ENCODE data around the gene ORAI3.

ORAI3 gene

GRCh38 chr16:30992931-30993816 lies 44.3 kb downstream of the ORAI3 start:
- peak overlapping the region; percentile 70 for H3K27ac Mint-ChIP-seq

GRCh38 chr16:30995927-30996323 lies 47.1 kb downstream of the ORAI3 start:
- H3K4me1 Mint-ChIP-seq = peaks cover 13 to 15% of the 10 kb centered on the region in 2 donors
- H3K4me3 Mint-ChIP-seq = peak overlapping the region; percentile 87 to 93
- H3K36me3 Mint-ChIP-seq = no peaks in the 10 kb centered on the region
- no peaks in the 10 kb centered on the region for H3K9me3 Mint-ChIP-seq
- DNase-seq = no peak
- no peaks in the 10 kb centered on the region for H3K27me3 Mint-ChIP-seq
- no peak for ATAC-seq (replicated peaks)
- H3K27ac Mint-ChIP-seq = peak overlapping the region; percentile 87

More at GRCh38 chr16:30992931-30993816, 44.3 kb downstream of the ORAI3 start:
- Mint-ChIP-seq H3K27me3 (no peaks in the 10 kb centered on the region), H3K4me3 (no peak overlapping the region), H3K9me3 (no peaks in the 10 kb centered on the region), H3K4me1 (peaks cover 15 to 16% of the 10 kb centered on the region in 2 donors), H3K36me3 (peaks cover 3 to 6% of the 10 kb centered on the region in 2 donors)
- DNase-seq (no peak), ATAC-seq (replicated peaks) (no peak)

- ATAC-seq (replicated peaks) (peak in 1 of 2 donors; percentile 1), DNase-seq (no peak)
- Mint-ChIP-seq H3K9me3 (no peaks in the 10 kb centered on the region), H3K4me3 (peak overlapping the region; percentile 87 to 93), H3K27me3 (peaks cover 0 to 3% of the 10 kb centered on the region in 2 donors), H3K27ac (peak overlapping the region; percentile 87), H3K4me1 (peaks cover 13 to 15% of the 10 kb centered on the region in 2 donors), H3K36me3 (no peaks in the 10 kb centered on the region)
Measured at GRCh38 chr16:30996324-30996984, 47.6 kb downstream of the ORAI3 start.

GRCh38 chr16:30996985-30997724 lies 48.3 kb downstream of the ORAI3 start:
- peak; percentile 94 to 97 for ATAC-seq (replicated peaks)
- Mint-ChIP-seq H3K4me1 (peaks cover 13 to 15% of the 10 kb centered on the region in 2 donors), H3K27ac (peak overlapping the region; percentile 42)

GRCh38 chr16:30997725-30998711 lies 49.1 kb downstream of the ORAI3 start:
- no peaks in the 10 kb centered on the region for H3K36me3 Mint-ChIP-seq
- H3K27me3 Mint-ChIP-seq = peaks cover 5 to 12% of the 10 kb centered on the region in 2 donors
- H3K4me1 Mint-ChIP-seq = peaks cover 11 to 15% of the 10 kb centered on the region in 2 donors
- DNase-seq (no peak), ATAC-seq (replicated peaks) (no peak)
- H3K9me3 Mint-ChIP-seq = no peaks in the 10 kb centered on the region
- no peak overlapping the region for H3K27ac Mint-ChIP-seq
- peak overlapping the region; percentile 87 to 93 for H3K4me3 Mint-ChIP-seq

More at GRCh38 chr16:30996985-30997724, 48.3 kb downstream of the ORAI3 start:
- peak; percentile 56 for DNase-seq
- Mint-ChIP-seq H3K9me3 (no peaks in the 10 kb centered on the region), H3K27me3 (peaks cover 3 to 10% of the 10 kb centered on the region in 2 donors), H3K4me3 (peak overlapping the region; percentile 87 to 93), H3K36me3 (no peaks in the 10 kb centered on the region)

GRCh38 chr16:30998852-30999761 lies 50.2 kb downstream of the ORAI3 start:
- Mint-ChIP-seq H3K36me3 (no peaks in the 10 kb centered on the region), H3K9me3 (no peaks in the 10 kb centered on the region), H3K4me1 (peaks cover 10 to 15% of the 10 kb centered on the region in 2 donors), H3K27ac (no peak overlapping the region), H3K27me3 (peaks cover 5 to 18% of the 10 kb centered on the region in 2 donors), H3K4me3 (no peak overlapping the region)
- no peak for ATAC-seq (replicated peaks)
- DNase-seq = no peak

GRCh38 chr16:31000671-31001382 lies 52.0 kb downstream of the ORAI3 start:
- Mint-ChIP-seq H3K4me3 (no peak overlapping the region), H3K4me1 (peaks cover 7 to 15% of the 10 kb centered on the region in 2 donors), H3K36me3 (no peaks in the 10 kb centered on the region), H3K27ac (no peak overlapping the region), H3K9me3 (no peaks in the 10 kb centered on the region), H3K27me3 (peaks cover 5 to 22% of the 10 kb centered on the region in 2 donors)
- ATAC-seq (replicated peaks) (no peak), DNase-seq (no peak)

GRCh38 chr16:31001507-31002249 lies 52.8 kb downstream of the ORAI3 start:
- ATAC-seq (replicated peaks) (no peak), DNase-seq (no peak)
- peak overlapping the region in 1 of 2 donors; percentile 19 for H3K4me3 Mint-ChIP-seq
- peaks cover 10 to 30% of the 10 kb centered on the region in 2 donors for H3K27me3 Mint-ChIP-seq
- peaks cover 3 to 9% of the 10 kb centered on the region in 2 donors for H3K4me1 Mint-ChIP-seq
- H3K27ac Mint-ChIP-seq = no peak overlapping the region
- H3K9me3 Mint-ChIP-seq = no peaks in the 10 kb centered on the region
- no peaks in the 10 kb centered on the region for H3K36me3 Mint-ChIP-seq

GRCh38 chr16:31002250-31002700 lies 53.4 kb downstream of the ORAI3 start:
- H3K4me3 Mint-ChIP-seq = peak overlapping the region in 1 of 2 donors; percentile 19
- H3K27me3 Mint-ChIP-seq = peaks cover 10 to 33% of the 10 kb centered on the region in 2 donors
- ATAC-seq (replicated peaks) (no peak), DNase-seq (no peak)
- no peaks in the 10 kb centered on the region for H3K9me3 Mint-ChIP-seq
- H3K4me1 Mint-ChIP-seq = peaks cover 3 to 4% of the 10 kb centered on the region in 2 donors
- H3K27ac Mint-ChIP-seq = no peak overlapping the region
- no peaks in the 10 kb centered on the region for H3K36me3 Mint-ChIP-seq

GRCh38 chr16:31002862-31003341 lies 54.0 kb downstream of the ORAI3 start:
- no peaks in the 10 kb centered on the region for H3K4me1 Mint-ChIP-seq
- no peaks in the 10 kb centered on the region for H3K9me3 Mint-ChIP-seq
- peaks cover 10 to 37% of the 10 kb centered on the region in 2 donors for H3K27me3 Mint-ChIP-seq
- DNase-seq (no peak), ATAC-seq (replicated peaks) (no peak)
- H3K4me3 Mint-ChIP-seq = no peak overlapping the region
- peak overlapping the region; percentile 4 for H3K27ac Mint-ChIP-seq
- H3K36me3 Mint-ChIP-seq = no peaks in the 10 kb centered on the region

GRCh38 chr16:31003744-31004143 lies 54.9 kb downstream of the ORAI3 start:
- no peaks in the 10 kb centered on the region for H3K9me3 Mint-ChIP-seq
- H3K4me3 Mint-ChIP-seq = no peak overlapping the region
- no peak for ATAC-seq (replicated peaks)
- H3K27ac Mint-ChIP-seq = no peak overlapping the region
- H3K27me3 Mint-ChIP-seq = peaks cover 10 to 44% of the 10 kb centered on the region in 2 donors
- no peak for DNase-seq
- H3K36me3 Mint-ChIP-seq = no peaks in the 10 kb centered on the region
- H3K4me1 Mint-ChIP-seq = no peaks in the 10 kb centered on the region

Data from stimulated activated naive B cell treated with anti-CD40 and anti-IgM and Interleukin-4, amounts not matched to agents 10 μg/mL and 1 μg/mL and 100 μg/mL, for 72 hours (primary cell).